Cardiac fibroblast (primary cell): ENCODE data around the gene FUT1.

Experiments used
- DNase-seq, 2 donors: peaks; one replicate each; pipeline versions ENCODE4 v3.0.0 to v3.0.0-alpha.2; 2010; ENCODE audit warnings: low read depth in 2 of 2
- H3K4me3 ChIP-seq, 2 donors: replicated peaks in 1 of 2; 1 replicate in 1 of 2; 2 replicates in 1 of 2; pipeline ENCODE4 v1.5.1; 2011; ENCODE audit warnings: low read depth in 2 of 2, low read length in 2 of 2, mild to moderate bottlenecking in 2 of 2, moderate library complexity in 1 of 2
- TF ChIP-seq, protein P1 (sequence below): IDR thresholded peaks from one replicate; pipeline ENCODE4 v1.5.1; 2011; ENCODE audit warnings: low read depth, mild to moderate bottlenecking, low read length, inconsistent platforms

FUT1 gene

DNA sequence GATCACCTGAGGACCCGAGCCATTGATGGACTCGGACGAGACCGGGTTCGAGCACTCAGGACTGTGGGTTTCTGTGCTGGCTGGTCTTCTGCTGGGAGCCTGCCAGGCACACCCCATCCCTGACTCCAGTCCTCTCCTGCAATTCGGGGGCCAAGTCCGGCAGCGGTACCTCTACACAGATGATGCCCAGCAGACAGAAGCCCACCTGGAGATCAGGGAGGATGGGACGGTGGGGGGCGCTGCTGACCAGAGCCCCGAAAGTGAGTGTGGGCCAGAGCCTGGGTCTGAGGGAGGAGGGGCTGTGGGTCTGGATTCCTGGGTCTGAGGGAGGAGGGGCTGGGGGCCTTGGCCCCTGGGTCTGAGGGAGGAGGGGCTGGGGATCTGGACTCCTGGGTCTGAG lies 3.8 kb upstream of the FUT1 start:
- TF ChIP-seq, protein P1, sequence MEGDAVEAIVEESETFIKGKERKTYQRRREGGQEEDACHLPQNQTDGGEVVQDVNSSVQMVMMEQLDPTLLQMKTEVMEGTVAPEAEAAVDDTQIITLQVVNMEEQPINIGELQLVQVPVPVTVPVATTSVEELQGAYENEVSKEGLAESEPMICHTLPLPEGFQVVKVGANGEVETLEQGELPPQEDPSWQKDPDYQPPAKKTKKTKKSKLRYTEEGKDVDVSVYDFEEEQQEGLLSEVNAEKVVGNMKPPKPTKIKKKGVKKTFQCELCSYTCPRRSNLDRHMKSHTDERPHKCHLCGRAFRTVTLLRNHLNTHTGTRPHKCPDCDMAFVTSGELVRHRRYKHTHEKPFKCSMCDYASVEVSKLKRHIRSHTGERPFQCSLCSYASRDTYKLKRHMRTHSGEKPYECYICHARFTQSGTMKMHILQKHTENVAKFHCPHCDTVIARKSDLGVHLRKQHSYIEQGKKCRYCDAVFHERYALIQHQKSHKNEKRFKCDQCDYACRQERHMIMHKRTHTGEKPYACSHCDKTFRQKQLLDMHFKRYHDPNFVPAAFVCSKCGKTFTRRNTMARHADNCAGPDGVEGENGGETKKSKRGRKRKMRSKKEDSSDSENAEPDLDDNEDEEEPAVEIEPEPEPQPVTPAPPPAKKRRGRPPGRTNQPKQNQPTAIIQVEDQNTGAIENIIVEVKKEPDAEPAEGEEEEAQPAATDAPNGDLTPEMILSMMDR, result no peak
- DNase-seq, result no peak

DNA sequence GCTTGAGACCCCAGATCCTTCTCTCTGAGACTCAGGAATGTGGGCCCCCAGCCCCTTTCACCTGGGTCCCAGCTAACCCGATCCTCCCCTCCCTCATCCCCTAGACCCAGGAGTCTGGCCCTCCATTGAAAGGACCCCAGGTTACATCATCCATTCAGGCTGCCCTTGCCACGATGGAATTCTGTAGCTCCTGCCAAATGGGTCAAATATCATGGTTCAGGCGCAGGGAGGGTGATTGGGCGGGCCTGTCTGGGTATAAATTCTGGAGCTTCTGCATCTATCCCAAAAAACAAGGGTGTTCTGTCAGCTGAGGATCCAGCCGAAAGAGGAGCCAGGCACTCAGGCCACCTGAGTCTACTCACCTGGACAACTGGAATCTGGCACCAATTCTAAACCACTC lies 3.3 kb upstream of the FUT1 start:
- H3K4me3 ChIP-seq, result no peak overlapping the region
- TF ChIP-seq, protein P1, result no peak

More for the DNA sequence above, 3.8 kb upstream of the FUT1 start:
- H3K4me3 ChIP-seq, result no peak overlapping the region

DNA sequence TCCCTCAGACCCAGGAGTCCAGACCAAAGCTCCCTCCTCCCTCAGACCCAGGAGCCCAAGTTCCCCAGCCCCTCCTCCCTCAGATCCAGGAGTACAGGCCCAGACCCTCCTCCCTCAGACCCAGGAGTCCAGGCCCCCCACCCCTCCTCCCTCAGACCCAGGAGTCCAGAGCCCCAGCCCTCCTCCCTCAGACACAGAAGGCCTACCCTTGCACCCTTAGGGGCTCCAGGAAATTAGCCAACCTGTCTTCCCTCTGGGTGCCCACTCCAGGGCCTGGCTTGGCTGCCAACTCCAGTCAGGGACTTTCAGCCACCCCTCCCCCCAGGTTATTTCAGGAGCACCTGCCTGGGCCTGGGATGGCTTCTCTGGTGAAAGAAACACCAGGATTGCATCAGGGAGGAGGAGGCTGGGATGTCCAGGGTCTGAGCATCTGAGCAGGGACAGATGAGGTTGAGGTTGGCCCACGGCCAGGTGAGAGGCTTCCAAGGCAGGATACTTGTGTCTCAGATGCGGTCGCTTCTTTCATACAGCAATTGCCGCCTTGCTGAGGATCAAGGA lies 2.7 kb upstream of the FUT1 start, which contains the start of gene FGF21:
Gene FGF21, plus strand, starts transcription at position 441 of the 558 bp plus-strand sequence. CDS start 713 bp downstream, outside the sequence.
- no peak for DNase-seq
- no peak within 1 kb of the TSS for H3K4me3 ChIP-seq
- TF ChIP-seq, protein P1, result no peak

More for the DNA sequence above, 3.3 kb upstream of the FUT1 start:
- no peak for DNase-seq

DNA sequence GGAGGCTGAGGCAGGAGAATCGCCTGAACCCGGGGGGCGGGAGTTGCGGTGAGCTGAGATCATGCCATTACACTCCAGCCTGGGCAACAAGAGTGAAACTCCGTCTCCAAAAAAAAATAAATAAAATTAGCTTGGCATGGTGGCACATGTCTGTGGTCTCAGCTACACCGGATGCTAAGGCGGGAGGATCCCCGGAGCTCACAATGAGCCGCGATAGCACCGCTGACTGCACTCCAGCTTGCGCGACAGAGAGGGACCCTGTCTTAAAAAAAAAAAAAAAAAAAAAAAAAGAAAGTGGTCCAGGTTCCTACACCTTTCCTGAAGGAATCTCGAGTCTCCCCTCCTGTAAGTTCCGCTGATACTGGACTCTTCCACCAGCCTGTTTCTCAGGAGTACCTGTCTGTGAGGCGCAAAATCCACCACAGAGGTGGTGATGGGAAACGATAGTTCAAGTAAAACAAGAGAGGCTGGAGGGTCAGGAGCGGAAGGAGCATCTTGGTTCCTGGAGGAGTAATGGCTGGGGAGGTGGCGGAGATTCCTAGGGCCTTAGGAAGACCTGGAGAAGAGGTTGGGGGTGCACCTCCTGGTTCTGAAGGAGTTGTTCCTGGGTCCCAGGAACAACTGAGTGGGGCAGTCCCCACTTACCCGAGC lies 471 bp downstream of the FUT1 start:
- DNase-seq, result no peak
- H3K4me3 ChIP-seq, result peak overlapping the region; percentile 33 to 41
- TF ChIP-seq, protein P1, result no peak

DNA sequence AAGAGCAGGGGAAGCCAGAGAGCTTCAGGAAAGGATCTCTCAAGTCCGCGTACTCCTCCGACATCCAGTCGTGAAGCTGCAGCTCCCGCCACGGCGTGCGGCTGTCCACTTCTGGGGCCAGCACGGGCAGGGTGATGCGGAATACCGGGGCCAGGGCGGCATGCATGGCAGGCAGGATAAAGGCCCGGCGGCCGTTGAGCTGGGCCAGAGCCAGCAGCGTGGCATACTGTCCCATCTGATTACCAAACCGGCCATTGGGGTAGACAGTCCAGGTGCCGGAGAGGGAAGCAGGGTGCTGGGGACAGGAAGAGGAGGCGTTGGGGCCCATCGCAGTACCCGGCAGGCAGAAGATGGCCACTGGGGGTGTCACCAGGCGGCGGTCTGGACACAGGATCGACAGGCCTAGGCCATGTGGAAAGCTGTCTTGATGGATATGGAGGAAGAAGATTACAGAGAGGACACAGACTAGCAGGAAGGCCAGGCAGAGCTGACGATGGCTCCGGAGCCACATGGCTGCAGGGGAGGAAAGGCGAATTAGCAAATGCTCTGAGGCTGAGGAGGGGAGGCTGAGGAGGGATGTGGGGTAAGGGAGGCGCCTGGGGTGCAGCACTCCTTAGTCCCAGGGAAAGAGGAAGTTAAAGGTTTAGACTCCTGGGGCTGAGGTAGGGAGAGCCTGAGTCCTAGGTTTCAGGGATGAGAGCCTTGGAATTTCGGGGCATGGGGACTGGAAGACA lies 1.5 kb downstream of the FUT1 start:
- DNase-seq, result no peak
- TF ChIP-seq, protein P1, result no peak

DNA sequence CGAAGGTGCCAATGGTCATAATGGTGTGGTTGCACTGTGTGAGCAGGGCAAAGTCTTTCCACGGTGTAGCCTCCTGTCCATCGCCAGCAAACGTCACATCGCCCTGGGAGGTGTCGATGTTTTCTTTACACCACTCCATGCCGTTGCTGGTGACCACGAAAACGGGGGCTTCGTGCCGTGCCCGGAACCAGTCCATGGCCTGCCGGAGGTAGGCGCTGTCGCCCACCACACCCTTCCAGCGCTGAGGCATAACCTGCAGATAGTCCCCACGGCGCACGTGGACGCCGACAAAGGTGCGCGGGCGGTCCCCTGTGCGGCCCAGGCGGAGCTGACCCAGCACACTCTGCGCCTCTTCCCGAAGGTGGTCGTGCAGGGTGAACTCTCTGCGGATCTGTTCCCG lies 2.1 kb downstream of the FUT1 start:
- DNase-seq, result no peak
- no peak overlapping the region for H3K4me3 ChIP-seq
- TF ChIP-seq, protein P1, result no peak

More for the DNA sequence above, 1.5 kb downstream of the FUT1 start:
- H3K4me3 ChIP-seq, result no peak overlapping the region
